ENCODE measurements around the gene LRRC3.

DNA sequence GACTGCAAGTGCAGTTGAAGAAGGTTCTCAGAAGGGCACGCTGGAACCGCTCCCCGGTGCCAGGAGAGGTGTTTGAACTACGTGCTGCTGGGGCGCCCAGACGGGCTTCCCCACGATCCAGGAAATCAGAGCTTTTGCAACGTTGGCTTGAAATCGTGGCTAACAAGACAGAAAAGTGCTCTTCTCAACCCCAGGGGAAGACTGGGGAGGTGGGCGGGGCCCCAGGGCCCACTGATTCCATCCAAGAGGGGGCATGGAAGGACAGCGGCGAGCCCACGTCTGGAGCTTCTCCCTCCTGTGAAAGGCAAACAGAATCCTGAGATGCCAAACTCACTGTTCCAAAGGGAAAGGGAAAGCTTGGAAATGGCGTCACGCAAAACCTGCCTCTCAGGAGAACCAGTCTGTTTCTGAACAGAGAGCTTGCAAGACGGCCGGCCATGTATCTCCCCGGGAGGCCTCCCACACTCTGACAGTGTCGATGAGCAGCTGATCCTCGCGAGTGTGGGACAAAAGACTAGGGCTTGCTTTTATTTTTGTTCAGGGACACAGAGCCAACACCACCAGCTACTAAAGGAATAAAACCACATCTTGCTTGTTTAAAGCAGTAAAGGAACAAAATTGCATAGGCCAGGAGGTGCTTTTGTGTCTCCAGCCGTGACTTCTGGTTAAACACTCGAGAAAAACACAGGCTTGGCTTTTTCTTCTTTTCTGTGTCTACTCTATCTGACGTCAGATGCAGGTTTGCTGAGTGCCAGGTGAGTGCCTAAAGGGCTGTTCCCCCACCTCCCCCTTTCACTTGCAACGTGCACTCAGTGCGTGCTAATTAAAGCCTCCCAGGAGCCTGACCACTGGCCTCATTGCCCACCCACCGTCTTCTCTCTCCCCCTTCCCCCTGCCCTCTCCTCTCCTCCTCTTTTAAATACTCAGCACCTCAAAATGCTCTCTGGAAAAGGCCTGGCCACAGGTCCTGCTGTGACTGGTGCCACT lies 41.5 kb downstream of the LRRC3 start:
- TF ChIP-seq, protein P1, sequence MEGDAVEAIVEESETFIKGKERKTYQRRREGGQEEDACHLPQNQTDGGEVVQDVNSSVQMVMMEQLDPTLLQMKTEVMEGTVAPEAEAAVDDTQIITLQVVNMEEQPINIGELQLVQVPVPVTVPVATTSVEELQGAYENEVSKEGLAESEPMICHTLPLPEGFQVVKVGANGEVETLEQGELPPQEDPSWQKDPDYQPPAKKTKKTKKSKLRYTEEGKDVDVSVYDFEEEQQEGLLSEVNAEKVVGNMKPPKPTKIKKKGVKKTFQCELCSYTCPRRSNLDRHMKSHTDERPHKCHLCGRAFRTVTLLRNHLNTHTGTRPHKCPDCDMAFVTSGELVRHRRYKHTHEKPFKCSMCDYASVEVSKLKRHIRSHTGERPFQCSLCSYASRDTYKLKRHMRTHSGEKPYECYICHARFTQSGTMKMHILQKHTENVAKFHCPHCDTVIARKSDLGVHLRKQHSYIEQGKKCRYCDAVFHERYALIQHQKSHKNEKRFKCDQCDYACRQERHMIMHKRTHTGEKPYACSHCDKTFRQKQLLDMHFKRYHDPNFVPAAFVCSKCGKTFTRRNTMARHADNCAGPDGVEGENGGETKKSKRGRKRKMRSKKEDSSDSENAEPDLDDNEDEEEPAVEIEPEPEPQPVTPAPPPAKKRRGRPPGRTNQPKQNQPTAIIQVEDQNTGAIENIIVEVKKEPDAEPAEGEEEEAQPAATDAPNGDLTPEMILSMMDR (IDR thresholded peaks at IDR 0.05) = no peak
- TF ChIP-seq POLR2A (IDR thresholded peaks at IDR 0.05) = no peak

Measured in adrenal gland (tissue), 5 donors.